WERI-Rb-1 (cell line): ENCODE measurements around the gene PMFBP1.

Source experiments
- DNase-seq: peaks from one replicate; pipeline ENCODE4 v3.0.0-alpha.2; 2020
- H3K27ac ChIP-seq: fragments of 250-450 bp; sonication (Bioruptor Pico); 2 replicates; pipeline ENCODE4 v1.5.1; 2020; ENCODE audit warnings: mild to moderate bottlenecking, moderate library complexity
- H3K27me3 ChIP-seq: fragments of 250-450 bp; sonication (Bioruptor Pico); 2 replicates; pipeline ENCODE4 v1.5.1; 2021; ENCODE audit warnings: mild to moderate bottlenecking, low read depth, moderate library complexity; ENCODE audit not compliant: insufficient read depth, severe bottlenecking
- H3K36me3 ChIP-seq: fragments of 250-450 bp; sonication (Bioruptor Pico); 2 replicates; pipeline ENCODE4 v1.5.1; 2020; ENCODE audit warnings: mild to moderate bottlenecking, moderate library complexity
- H3K4me3 ChIP-seq: 2 replicates; pipeline ENCODE4 v1.5.1; 2011; ENCODE audit warnings: low read depth, mild to moderate bottlenecking, control low read depth, low read length
- H3K9me3 ChIP-seq: fragments of 250-450 bp; sonication (Bioruptor Pico); 2 replicates; pipeline ENCODE4 v1.5.1; 2021; ENCODE audit warnings: mild to moderate bottlenecking, moderate library complexity; ENCODE audit not compliant: severe bottlenecking
- CTCF ChIP-seq: IDR thresholded peaks from 2 replicates; pipeline ENCODE4 v1.5.1; 2011; ENCODE audit warnings: low read depth, mild to moderate bottlenecking, control low read depth, inconsistent platforms, low read length

Gene PMFBP1

GRCh38 chr16:72202014-72202413, 30.1 kb upstream of the PMFBP1 start:
- Histone ChIP-seq H3K27ac (no peak overlapping the region), H3K9me3 (no peaks in the 10 kb centered on the region), H3K4me3 (no peak overlapping the region), H3K27me3 (no peaks in the 10 kb centered on the region), H3K36me3 (no peaks in the 10 kb centered on the region)
- TF ChIP-seq CTCF = no peak
- DNase-seq = no peak

- no peaks in the 10 kb centered on the region for H3K27me3 ChIP-seq
- no peak for TF ChIP-seq CTCF
- no peak for DNase-seq
- H3K9me3 ChIP-seq = no peaks in the 10 kb centered on the region
- H3K36me3 ChIP-seq = no peaks in the 10 kb centered on the region
- no peak overlapping the region for H3K4me3 ChIP-seq
- no peak overlapping the region for H3K27ac ChIP-seq
Observed at GRCh38 chr16:72201387-72201786, 29.4 kb upstream of the PMFBP1 start.

- no peak for TF ChIP-seq CTCF
- Histone ChIP-seq H3K36me3 (no peaks in the 10 kb centered on the region), H3K27ac (no peak overlapping the region), H3K27me3 (no peaks in the 10 kb centered on the region), H3K9me3 (no peaks in the 10 kb centered on the region), H3K4me3 (no peak overlapping the region)
- no peak for DNase-seq
Observed at GRCh38 chr16:72199761-72200337, 27.9 kb upstream of the PMFBP1 start.

- H3K27ac ChIP-seq = no peak overlapping the region
- TF ChIP-seq CTCF = no peak
- H3K4me3 ChIP-seq = no peak overlapping the region
- no peaks in the 10 kb centered on the region for H3K27me3 ChIP-seq
- DNase-seq = no peak
- no peaks in the 10 kb centered on the region for H3K9me3 ChIP-seq
- H3K36me3 ChIP-seq = no peaks in the 10 kb centered on the region
Observed at GRCh38 chr16:72198771-72199201, 26.8 kb upstream of the PMFBP1 start.

GRCh38 chr16:72198021-72198711, 26.2 kb upstream of the PMFBP1 start:
- Histone ChIP-seq H3K4me3 (no peak overlapping the region), H3K9me3 (no peaks in the 10 kb centered on the region), H3K27me3 (no peaks in the 10 kb centered on the region), H3K27ac (no peak overlapping the region), H3K36me3 (no peaks in the 10 kb centered on the region)
- no peak for DNase-seq
- TF ChIP-seq CTCF = no peak

- Histone ChIP-seq H3K27me3 (no peaks in the 10 kb centered on the region), H3K4me3 (no peak overlapping the region), H3K36me3 (no peaks in the 10 kb centered on the region), H3K27ac (no peak overlapping the region), H3K9me3 (no peaks in the 10 kb centered on the region)
- DNase-seq = no peak
- TF ChIP-seq CTCF = no peak
Observed at GRCh38 chr16:72197545-72197944, 25.6 kb upstream of the PMFBP1 start.
